WTC11 (cell line): ENCODE results near the gene VLDLR. TPM values are rescaled to one million over a fixed set of nuclear protein-coding genes. Genes with fewer than 3 reads are reported as not detected.

ENCODE experiments used
- ATAC-seq: fragments of 200-7000 bp; cut with Tn5 transposase; 2 replicates; pipeline ENCODE4 v1.10.0; 2021; ENCODE audit warnings: mild to moderate bottlenecking, moderate library complexity
- CTCF ChIA-PET: fragments of 300-600 bp; sonication (Branson Sonifier 250); formaldehyde crosslinking; loops from one replicate; lab custom pipeline; 2021; ENCODE audit warnings: antibody characterized with exemption; lab: Charles Lee
- POLR2A ChIA-PET: fragments of 350-600 bp; sonication (Branson Sonifier 250); formaldehyde crosslinking; loops from one replicate; lab custom pipeline; 2021; ENCODE audit warnings: antibody characterized with exemption; lab: Charles Lee
- DNase-seq: peaks from one replicate; pipeline ENCODE4 v3.0.0; 2021; ENCODE audit warnings: low spot score
- H3K27ac Mint-ChIP-seq: 2 replicates; pipeline ENCODE4 v1.8.0; 2021; ENCODE audit warnings: mixed read lengths
- H3K27me3 Mint-ChIP-seq: 2 replicates; pipeline ENCODE4 v1.8.0; 2021; ENCODE audit warnings: low read depth, mild to moderate bottlenecking, moderate library complexity, mixed read lengths
- H3K36me3 Mint-ChIP-seq: 2 replicates; pipeline ENCODE4 v1.8.0; 2021; ENCODE audit warnings: mixed read lengths
- H3K4me1 Mint-ChIP-seq: 2 replicates; pipeline ENCODE4 v1.8.0; 2022; ENCODE audit warnings: mixed read lengths
- H3K4me3 Mint-ChIP-seq: 2 replicates; pipeline ENCODE4 v1.8.0; 2021; ENCODE audit warnings: mild to moderate bottlenecking, moderate library complexity, mixed read lengths
- H3K9me3 Mint-ChIP-seq: 2 replicates; pipeline ENCODE4 v1.8.0; 2021; ENCODE audit warnings: mixed read lengths
- CREB1 ChIP-seq: sonication (generic); formaldehyde crosslinking; IDR thresholded peaks from 2 replicates; pipeline ENCODE4 v1.8.0; 2023; ENCODE audit warnings: mild to moderate bottlenecking, missing genetic modification reagents
- EMX1 ChIP-seq: fragments of 250-450 bp; sonication (Bioruptor Pico); IDR thresholded peaks from 2 replicates; pipeline ENCODE4 v1.8.0; 2021; ENCODE audit warnings: mild to moderate bottlenecking
- ETV6 ChIP-seq: sonication (generic); formaldehyde crosslinking; IDR thresholded peaks from 2 replicates; pipeline ENCODE4 v1.8.1; 2022; ENCODE audit warnings: mild to moderate bottlenecking, missing genetic modification reagents
- FOXK1 ChIP-seq: sonication (generic); formaldehyde crosslinking; IDR thresholded peaks from 2 replicates; pipeline ENCODE4 v1.8.0; 2022; ENCODE audit warnings: mild to moderate bottlenecking, moderate library complexity, missing genetic modification reagents
- GTF2I ChIP-seq: fragments of 250-450 bp; sonication (Bioruptor Pico); conservative IDR thresholded peaks from 2 replicates; pipeline ENCODE4 v1.4.0; 2021; ENCODE audit warnings: mild to moderate bottlenecking
- IRF2 ChIP-seq: sonication (generic); formaldehyde crosslinking; IDR thresholded peaks from 2 replicates; pipeline ENCODE4 v1.8.0; 2022; ENCODE audit warnings: low read depth, missing genetic modification reagents, borderline replicate concordance
- NFE2L1 ChIP-seq: sonication (generic); formaldehyde crosslinking; IDR thresholded peaks from 2 replicates; pipeline ENCODE4 v1.8.1; 2023; ENCODE audit warnings: missing genetic modification reagents
- NR3C1 ChIP-seq: sonication (generic); formaldehyde crosslinking; conservative IDR thresholded peaks from 2 replicates; pipeline ENCODE4 v1.8.1; 2023; ENCODE audit warnings: low read depth, mild to moderate bottlenecking, missing genetic modification reagents
- SMAD3 ChIP-seq: sonication (generic); formaldehyde crosslinking; IDR thresholded peaks from 2 replicates; pipeline ENCODE4 v1.8.0; 2022; ENCODE audit warnings: missing genetic modification reagents, mild to moderate bottlenecking, borderline replicate concordance
- TEAD4 ChIP-seq: sonication (generic); formaldehyde crosslinking; IDR thresholded peaks from 2 replicates; pipeline ENCODE4 v1.8.0; 2022; ENCODE audit warnings: mild to moderate bottlenecking, missing genetic modification reagents
- ZNF121 ChIP-seq: sonication (generic); formaldehyde crosslinking; IDR thresholded peaks from 2 replicates; pipeline ENCODE4 v1.8.0; 2023; ENCODE audit warnings: missing genetic modification reagents
- ZNF423 ChIP-seq: fragments of 250-450 bp; sonication (Bioruptor Pico); IDR thresholded peaks from 2 replicates; pipeline ENCODE4 v2.1.2; 2022; ENCODE audit warnings: mild to moderate bottlenecking, moderate library complexity
- ZNF671 ChIP-seq: fragments of 250-450 bp; sonication (Bioruptor Pico); IDR thresholded peaks from 2 replicates; pipeline ENCODE4 v1.8.0; 2021; ENCODE audit warnings: mild to moderate bottlenecking
- total RNA-seq: library from RNA; stranded (reverse); gene quantifications from 3 replicates; pipeline ENCODE4 v1.2.3, GENCODE V29; 2021
- TF ChIP-seq, protein P1 (sequence below): fragments of 250-450 bp; sonication (Bioruptor Pico); IDR thresholded peaks from 2 replicates; pipeline ENCODE4 v1.9.0; 2021; ENCODE audit warnings: mild to moderate bottlenecking, borderline replicate concordance
- TF ChIP-seq, protein P2 (sequence below): sonication (generic); formaldehyde crosslinking; conservative IDR thresholded peaks from 2 replicates; pipeline ENCODE4 v1.8.1; 2022; ENCODE audit warnings: mild to moderate bottlenecking, missing genetic modification reagents
- TF ChIP-seq, protein P3 (sequence below): sonication (generic); formaldehyde crosslinking; IDR thresholded peaks from 2 replicates; pipeline ENCODE4 v1.8.1; 2022; ENCODE audit warnings: low read depth, missing genetic modification reagents, borderline replicate concordance
- TF ChIP-seq, protein P4 (sequence below): sonication (generic); formaldehyde crosslinking; IDR thresholded peaks from 2 replicates; pipeline ENCODE4 v1.8.0; 2022; ENCODE audit warnings: mild to moderate bottlenecking, missing genetic modification reagents
- TF ChIP-seq, protein P5 (sequence below): sonication (generic); formaldehyde crosslinking; IDR thresholded peaks from 2 replicates; pipeline ENCODE4 v1.8.1; 2022; ENCODE audit warnings: mild to moderate bottlenecking, moderate library complexity, missing genetic modification reagents

The VLDLR gene
- total RNA-seq, 1 experiment from 2014 or later: 40.8 TPM

DNA sequence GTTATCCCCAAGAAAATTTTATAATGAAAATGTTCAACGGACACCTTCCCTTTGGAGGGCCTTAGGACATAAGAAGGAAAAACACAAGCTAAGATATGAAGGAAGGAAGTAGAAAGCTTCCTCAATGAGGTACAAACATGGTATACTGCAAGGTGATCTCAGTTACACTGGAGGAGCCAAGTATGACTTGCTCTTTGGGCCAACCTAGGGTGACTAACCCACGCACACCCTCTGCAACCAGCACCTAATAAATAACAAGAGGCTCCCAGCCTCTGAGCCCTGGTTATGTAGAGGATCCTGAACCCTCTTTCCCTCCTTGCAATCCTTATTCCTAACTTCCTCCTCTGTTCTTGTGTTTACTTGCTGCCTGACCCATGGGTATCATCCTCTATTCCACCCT lies 57.4 kb downstream of the VLDLR start:
- no peak for TF ChIP-seq FOXK1
- TF ChIP-seq ZNF121 (CRISPR knock-in tag): no peak
- TF ChIP-seq, protein P1, sequence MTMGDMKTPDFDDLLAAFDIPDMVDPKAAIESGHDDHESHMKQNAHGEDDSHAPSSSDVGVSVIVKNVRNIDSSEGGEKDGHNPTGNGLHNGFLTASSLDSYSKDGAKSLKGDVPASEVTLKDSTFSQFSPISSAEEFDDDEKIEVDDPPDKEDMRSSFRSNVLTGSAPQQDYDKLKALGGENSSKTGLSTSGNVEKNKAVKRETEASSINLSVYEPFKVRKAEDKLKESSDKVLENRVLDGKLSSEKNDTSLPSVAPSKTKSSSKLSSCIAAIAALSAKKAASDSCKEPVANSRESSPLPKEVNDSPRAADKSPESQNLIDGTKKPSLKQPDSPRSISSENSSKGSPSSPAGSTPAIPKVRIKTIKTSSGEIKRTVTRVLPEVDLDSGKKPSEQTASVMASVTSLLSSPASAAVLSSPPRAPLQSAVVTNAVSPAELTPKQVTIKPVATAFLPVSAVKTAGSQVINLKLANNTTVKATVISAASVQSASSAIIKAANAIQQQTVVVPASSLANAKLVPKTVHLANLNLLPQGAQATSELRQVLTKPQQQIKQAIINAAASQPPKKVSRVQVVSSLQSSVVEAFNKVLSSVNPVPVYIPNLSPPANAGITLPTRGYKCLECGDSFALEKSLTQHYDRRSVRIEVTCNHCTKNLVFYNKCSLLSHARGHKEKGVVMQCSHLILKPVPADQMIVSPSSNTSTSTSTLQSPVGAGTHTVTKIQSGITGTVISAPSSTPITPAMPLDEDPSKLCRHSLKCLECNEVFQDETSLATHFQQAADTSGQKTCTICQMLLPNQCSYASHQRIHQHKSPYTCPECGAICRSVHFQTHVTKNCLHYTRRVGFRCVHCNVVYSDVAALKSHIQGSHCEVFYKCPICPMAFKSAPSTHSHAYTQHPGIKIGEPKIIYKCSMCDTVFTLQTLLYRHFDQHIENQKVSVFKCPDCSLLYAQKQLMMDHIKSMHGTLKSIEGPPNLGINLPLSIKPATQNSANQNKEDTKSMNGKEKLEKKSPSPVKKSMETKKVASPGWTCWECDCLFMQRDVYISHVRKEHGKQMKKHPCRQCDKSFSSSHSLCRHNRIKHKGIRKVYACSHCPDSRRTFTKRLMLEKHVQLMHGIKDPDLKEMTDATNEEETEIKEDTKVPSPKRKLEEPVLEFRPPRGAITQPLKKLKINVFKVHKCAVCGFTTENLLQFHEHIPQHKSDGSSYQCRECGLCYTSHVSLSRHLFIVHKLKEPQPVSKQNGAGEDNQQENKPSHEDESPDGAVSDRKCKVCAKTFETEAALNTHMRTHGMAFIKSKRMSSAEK (CRISPR knock-in tag): no peak
- TF ChIP-seq, protein P2, sequence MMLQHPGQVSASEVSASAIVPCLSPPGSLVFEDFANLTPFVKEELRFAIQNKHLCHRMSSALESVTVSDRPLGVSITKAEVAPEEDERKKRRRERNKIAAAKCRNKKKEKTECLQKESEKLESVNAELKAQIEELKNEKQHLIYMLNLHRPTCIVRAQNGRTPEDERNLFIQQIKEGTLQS (CRISPR knock-in tag): no peak
- TF ChIP-seq, protein P3, sequence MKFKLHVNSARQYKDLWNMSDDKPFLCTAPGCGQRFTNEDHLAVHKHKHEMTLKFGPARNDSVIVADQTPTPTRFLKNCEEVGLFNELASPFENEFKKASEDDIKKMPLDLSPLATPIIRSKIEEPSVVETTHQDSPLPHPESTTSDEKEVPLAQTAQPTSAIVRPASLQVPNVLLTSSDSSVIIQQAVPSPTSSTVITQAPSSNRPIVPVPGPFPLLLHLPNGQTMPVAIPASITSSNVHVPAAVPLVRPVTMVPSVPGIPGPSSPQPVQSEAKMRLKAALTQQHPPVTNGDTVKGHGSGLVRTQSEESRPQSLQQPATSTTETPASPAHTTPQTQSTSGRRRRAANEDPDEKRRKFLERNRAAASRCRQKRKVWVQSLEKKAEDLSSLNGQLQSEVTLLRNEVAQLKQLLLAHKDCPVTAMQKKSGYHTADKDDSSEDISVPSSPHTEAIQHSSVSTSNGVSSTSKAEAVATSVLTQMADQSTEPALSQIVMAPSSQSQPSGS (CRISPR knock-in tag): no peak
- TF ChIP-seq, protein P4, sequence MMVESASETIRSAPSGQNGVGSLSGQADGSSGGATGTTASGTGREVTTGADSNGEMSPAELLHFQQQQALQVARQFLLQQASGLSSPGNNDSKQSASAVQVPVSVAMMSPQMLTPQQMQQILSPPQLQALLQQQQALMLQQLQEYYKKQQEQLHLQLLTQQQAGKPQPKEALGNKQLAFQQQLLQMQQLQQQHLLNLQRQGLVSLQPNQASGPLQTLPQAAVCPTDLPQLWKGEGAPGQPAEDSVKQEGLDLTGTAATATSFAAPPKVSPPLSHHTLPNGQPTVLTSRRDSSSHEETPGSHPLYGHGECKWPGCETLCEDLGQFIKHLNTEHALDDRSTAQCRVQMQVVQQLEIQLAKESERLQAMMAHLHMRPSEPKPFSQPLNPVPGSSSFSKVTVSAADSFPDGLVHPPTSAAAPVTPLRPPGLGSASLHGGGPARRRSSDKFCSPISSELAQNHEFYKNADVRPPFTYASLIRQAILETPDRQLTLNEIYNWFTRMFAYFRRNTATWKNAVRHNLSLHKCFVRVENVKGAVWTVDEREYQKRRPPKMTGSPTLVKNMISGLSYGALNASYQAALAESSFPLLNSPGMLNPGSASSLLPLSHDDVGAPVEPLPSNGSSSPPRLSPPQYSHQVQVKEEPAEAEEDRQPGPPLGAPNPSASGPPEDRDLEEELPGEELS (CRISPR knock-in tag): no peak
- no peak for TF ChIP-seq NR3C1 (CRISPR knock-in tag)
- TF ChIP-seq IRF2 (CRISPR knock-in tag): no peak
- no peak for TF ChIP-seq ETV6 (CRISPR knock-in tag)
- TF ChIP-seq, protein P5, sequence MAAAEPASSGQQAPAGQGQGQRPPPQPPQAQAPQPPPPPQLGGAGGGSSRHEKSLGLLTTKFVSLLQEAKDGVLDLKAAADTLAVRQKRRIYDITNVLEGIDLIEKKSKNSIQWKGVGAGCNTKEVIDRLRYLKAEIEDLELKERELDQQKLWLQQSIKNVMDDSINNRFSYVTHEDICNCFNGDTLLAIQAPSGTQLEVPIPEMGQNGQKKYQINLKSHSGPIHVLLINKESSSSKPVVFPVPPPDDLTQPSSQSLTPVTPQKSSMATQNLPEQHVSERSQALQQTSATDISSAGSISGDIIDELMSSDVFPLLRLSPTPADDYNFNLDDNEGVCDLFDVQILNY (CRISPR knock-in tag): no peak
- TF ChIP-seq ZNF423 (CRISPR knock-in tag): no peak
- TF ChIP-seq TEAD4: no peak
- no peak for TF ChIP-seq CREB1
- TF ChIP-seq GTF2I (CRISPR knock-in tag): no peak
- TF ChIP-seq EMX1 (CRISPR knock-in tag): no peak
- no peak for TF ChIP-seq SMAD3 (CRISPR knock-in tag)
- DNase-seq: no peak
- H3K36me3 Mint-ChIP-seq: no peaks in the 10 kb centered on the region
- peaks cover 4% of the 10 kb centered on the region; the same call in 1 of the 2 replicates for H3K9me3 Mint-ChIP-seq
- H3K4me3 Mint-ChIP-seq: no peak overlapping the region
- ChIA-PET POLR2A (no interaction called here), CTCF (interaction anchor here (0.7 kb wide), 1 partner anchor 49 kb away, joined by 3 read pairs; no protein-coding TSS in a partner anchor)
- no peak for ATAC-seq
- peaks cover 25% of the 10 kb centered on the region for H3K4me1 Mint-ChIP-seq
- no peaks in the 10 kb centered on the region for H3K27me3 Mint-ChIP-seq
- no peak overlapping the region for H3K27ac Mint-ChIP-seq

DNA sequence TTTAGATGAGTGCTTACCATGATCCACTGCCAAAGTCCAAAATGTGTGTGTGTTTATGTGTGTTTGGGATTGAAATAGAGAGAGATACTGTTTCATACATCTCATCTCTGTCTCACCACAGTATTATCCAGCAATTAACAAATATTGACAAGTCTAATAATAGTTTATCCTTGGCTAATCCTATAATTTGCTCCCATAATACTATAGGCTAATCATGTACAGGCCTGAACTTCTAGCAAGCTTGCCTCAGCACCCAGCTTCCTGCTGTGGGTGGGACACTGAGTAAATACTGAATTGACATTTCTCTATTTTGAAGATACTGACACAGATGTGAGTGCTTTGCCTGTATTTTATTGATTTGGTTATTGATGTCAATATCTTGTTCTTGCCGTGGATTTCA lies 60.4 kb downstream of the VLDLR start:
- no peak overlapping the region for H3K4me3 Mint-ChIP-seq
- ATAC-seq (no peak), DNase-seq (no peak)
- POLR2A ChIA-PET: no interaction called here
- H3K27me3 Mint-ChIP-seq: no peaks in the 10 kb centered on the region
- H3K36me3 Mint-ChIP-seq: no peaks in the 10 kb centered on the region
- H3K9me3 Mint-ChIP-seq: peaks cover 4% of the 10 kb centered on the region; the same call in 1 of the 2 replicates
- peaks cover 21% of the 10 kb centered on the region for H3K4me1 Mint-ChIP-seq
- H3K27ac Mint-ChIP-seq: no peak overlapping the region
- no peak for TF ChIP-seq NFE2L1 (CRISPR knock-in tag)
- no peak for TF ChIP-seq ZNF671 (CRISPR knock-in tag)
- CTCF ChIA-PET: no interaction called here
